Colonic mucosa (tissue), 4 donors: ENCODE results near the gene PIK3CD. TPM values are rescaled to one million over a fixed set of nuclear protein-coding genes. Genes with fewer than 3 reads are reported as not detected.

Source experiments
- DNase-seq: peaks from one replicate; pipeline ENCODE4 v3.0.0-alpha.2; 2020
- H3K27ac ChIP-seq: fragments of 200-600 bp; one replicate; pipeline ENCODE4 v1.8.0; 2021
- H3K27me3 ChIP-seq: fragments of 200-600 bp; one replicate; pipeline ENCODE4 v1.8.0; 2021
- H3K36me3 ChIP-seq: fragments of 200-600 bp; one replicate; pipeline ENCODE4 v1.8.0; 2021
- H3K4me1 ChIP-seq: fragments of 200-600 bp; one replicate; pipeline ENCODE4 v1.8.0; 2021; ENCODE audit warnings: mild to moderate bottlenecking
- H3K4me3 ChIP-seq: fragments of 200-600 bp; one replicate; pipeline ENCODE4 v1.8.0; 2021
- H3K9ac ChIP-seq, 2 donors: one replicate each; pipeline ENCODE4 v1.7.0; 2013; ENCODE audit warnings: control low read depth in 2 of 2, low read depth in 2 of 2, low read length in 2 of 2
- H3K9me3 ChIP-seq: fragments of 200-600 bp; one replicate; pipeline ENCODE4 v1.8.0; 2021
- CTCF ChIP-seq: fragments of 200-600 bp; IDR thresholded peaks from one replicate; pipeline ENCODE4 v1.8.0; 2022; ENCODE audit warnings: antibody characterized with exemption, mild to moderate bottlenecking
- intact Hi-C: fragments of 100-400 bp; cut with DNase I; formaldehyde crosslinking; loops from one replicate; pipeline ENCODE4 v1.14.1; 2022
- total RNA-seq, 2 donors: library from RNA; stranded (reverse); fragmentation: NEBNext Ultra II Directional in 1 of 2; extraction: Animal tissue kit (Norgen Biotek cat#: 25700) in 1 of 2; gene quantifications; one replicate each; pipeline ENCODE4 v1.2.1, GENCODE V29; 2021
- donor health status: healthy.
- donor health status: DM: no; HTN: no; CAD: no.
- donor health status: DM: no; HTN: no; CAD: no.

PIK3CD gene
- total RNA-seq, 2 donors from 2014 or later = 3.5 TPM

- Histone ChIP-seq H3K4me3 (no peak overlapping the region), H3K27me3 (no peaks in the 10 kb centered on the region), H3K4me1 (no peaks in the 10 kb centered on the region), H3K27ac (no peak overlapping the region), H3K36me3 (no peaks in the 10 kb centered on the region), H3K9ac (no peak overlapping the region), H3K9me3 (no peaks in the 10 kb centered on the region)
- DNase-seq = no peak
- intact Hi-C loops = no loop called here
- no peak for TF ChIP-seq CTCF
These were observed 45.3 kb downstream of the PIK3CD start for GRCh38 chr1:9696793-9697192.

GRCh38 chr1:9699361-9699760, 47.8 kb downstream of the PIK3CD start:
- Histone ChIP-seq H3K4me3 (no peak overlapping the region), H3K36me3 (no peaks in the 10 kb centered on the region), H3K9ac (no peak overlapping the region), H3K27me3 (no peaks in the 10 kb centered on the region), H3K27ac (no peak overlapping the region), H3K9me3 (no peaks in the 10 kb centered on the region), H3K4me1 (no peaks in the 10 kb centered on the region)
- no peak for TF ChIP-seq CTCF
- DNase-seq = no peak
- intact Hi-C loops = no loop called here

GRCh38 chr1:9700340-9700739, 48.8 kb downstream of the PIK3CD start:
- H3K27ac ChIP-seq = no peak overlapping the region
- intact Hi-C loops = no loop called here
- TF ChIP-seq CTCF = no peak
- H3K9ac ChIP-seq = no peak overlapping the region
- DNase-seq = no peak
- H3K27me3 ChIP-seq = no peaks in the 10 kb centered on the region
- no peaks in the 10 kb centered on the region for H3K9me3 ChIP-seq
- H3K4me1 ChIP-seq = no peaks in the 10 kb centered on the region
- no peaks in the 10 kb centered on the region for H3K36me3 ChIP-seq
- no peak overlapping the region for H3K4me3 ChIP-seq

GRCh38 chr1:9701665-9702064, 50.1 kb downstream of the PIK3CD start:
- no peak for TF ChIP-seq CTCF
- Histone ChIP-seq H3K36me3 (no peaks in the 10 kb centered on the region), H3K9me3 (no peaks in the 10 kb centered on the region), H3K9ac (no peak overlapping the region), H3K4me1 (no peaks in the 10 kb centered on the region), H3K4me3 (no peak overlapping the region), H3K27ac (no peak overlapping the region), H3K27me3 (no peaks in the 10 kb centered on the region)
- intact Hi-C loops = no loop called here
- DNase-seq = no peak

- DNase-seq = no peak
These were observed 51.6 kb downstream of the PIK3CD start for GRCh38 chr1:9703165-9703509.

More at GRCh38 chr1:9703165-9703509, 51.6 kb downstream of the PIK3CD start:
- Histone ChIP-seq H3K4me1 (no peaks in the 10 kb centered on the region), H3K4me3 (no peak overlapping the region), H3K27ac (no peak overlapping the region), H3K9ac (no peak overlapping the region), H3K9me3 (no peaks in the 10 kb centered on the region), H3K36me3 (no peaks in the 10 kb centered on the region), H3K27me3 (no peaks in the 10 kb centered on the region)
- intact Hi-C loops = no loop called here
- TF ChIP-seq CTCF = no peak
